Neural cell (in vitro differentiated cells): Measurements from ENCODE around the gene CEMIP2.

Source experiments
- CTCF ChIP-seq: fragments of 450-650 bp; IDR thresholded peaks from 2 replicates; pipeline ENCODE4 v1.5.1; 2014; ENCODE audit warnings: antibody characterized with exemption, mild to moderate bottlenecking, moderate library complexity; ENCODE audit not compliant: poor library complexity, severe bottlenecking
- EP300 ChIP-seq: fragments of 450-650 bp; conservative IDR thresholded peaks from 2 replicates; pipeline ENCODE4 v1.6.1; 2014; ENCODE audit warnings: antibody characterized with exemption, mild to moderate bottlenecking, moderate library complexity; ENCODE audit not compliant: poor library complexity, severe bottlenecking
- EZH2 ChIP-seq: fragments of 200-600, 300-800 bp; shearing (Covaris generic), sonication (generic); IDR thresholded peaks from 2 replicates; pipeline ENCODE4 v1.6.1; 2014; ENCODE audit warnings: antibody characterized with exemption, low read length, borderline replicate concordance, mild to moderate bottlenecking; ENCODE audit not compliant: insufficient read depth, poor library complexity, severe bottlenecking
- MXI1 ChIP-seq: fragments of 450-650 bp; conservative IDR thresholded peaks from 2 replicates; pipeline ENCODE4 v1.6.1; 2014; ENCODE audit warnings: antibody characterized with exemption, mild to moderate bottlenecking; ENCODE audit not compliant: poor library complexity, severe bottlenecking
- POLR2AphosphoS5 ChIP-seq: IDR thresholded peaks from 2 replicates; pipeline ENCODE4 v1.6.1; 2012
- RAD21 ChIP-seq: fragments of 450-650 bp; conservative IDR thresholded peaks from 2 replicates; pipeline ENCODE4 v1.6.1; 2014; ENCODE audit warnings: antibody characterized with exemption, mild to moderate bottlenecking, moderate library complexity
- REST ChIP-seq: IDR thresholded peaks from 2 replicates; pipeline ENCODE4 v1.6.1; 2012; ENCODE audit warnings: borderline replicate concordance
- SMC3 ChIP-seq: fragments of 450-650 bp; conservative IDR thresholded peaks from 2 replicates; pipeline ENCODE4 v1.6.1; 2014; ENCODE audit warnings: antibody characterized with exemption, mild to moderate bottlenecking, moderate library complexity; ENCODE audit not compliant: poor library complexity
- TAF1 ChIP-seq: IDR thresholded peaks from 2 replicates; pipeline ENCODE4 v1.6.1; 2012; ENCODE audit warnings: low read depth

GRCh38 chr9:71646131-71646530 lies 122.2 kb downstream of the CEMIP2 start:
- TF ChIP-seq EZH2 = no peak
- TF ChIP-seq CTCF = no peak
- no peak for TF ChIP-seq POLR2AphosphoS5
- no peak for TF ChIP-seq EP300
- no peak for TF ChIP-seq SMC3
- TF ChIP-seq RAD21 = no peak
- no peak for TF ChIP-seq TAF1
- no peak for TF ChIP-seq REST
- TF ChIP-seq MXI1 = no peak
